WTC11 (cell line): ENCODE results near the gene TNIK.

Source experiments
- CTCF ChIP-seq: fragments of 200-600 bp; IDR thresholded peaks from 2 replicates; pipeline ENCODE4 v1.8.0; 2022; ENCODE audit warnings: antibody characterized with exemption
- EMX1 ChIP-seq: fragments of 250-450 bp; sonication (Bioruptor Pico); IDR thresholded peaks from 2 replicates; pipeline ENCODE4 v1.8.0; 2021; ENCODE audit warnings: mild to moderate bottlenecking
- JUN ChIP-seq: sonication (generic); formaldehyde crosslinking; IDR thresholded peaks from 2 replicates; pipeline ENCODE4 v1.8.0; 2023; ENCODE audit warnings: mild to moderate bottlenecking, missing genetic modification reagents
- MAX ChIP-seq: sonication (generic); formaldehyde crosslinking; IDR thresholded peaks from 2 replicates; pipeline ENCODE4 v1.8.0; 2022; ENCODE audit warnings: mild to moderate bottlenecking, missing genetic modification reagents
- MLX ChIP-seq: sonication (generic); formaldehyde crosslinking; IDR thresholded peaks from 2 replicates; pipeline ENCODE4 v1.8.1; 2023; ENCODE audit warnings: mild to moderate bottlenecking, missing genetic modification reagents, moderate library complexity
- NFATC4 ChIP-seq: fragments of 250-450 bp; sonication (Bioruptor Pico); IDR thresholded peaks from 2 replicates; pipeline ENCODE4 v1.9.0; 2021; ENCODE audit warnings: mild to moderate bottlenecking
- NFYB ChIP-seq: sonication (generic); formaldehyde crosslinking; conservative IDR thresholded peaks from 2 replicates; pipeline ENCODE4 v1.8.0; 2022; ENCODE audit warnings: low read depth, missing genetic modification reagents
- RORB ChIP-seq: fragments of 250-450 bp; sonication (Bioruptor Pico); IDR thresholded peaks from 2 replicates; pipeline ENCODE4 v1.9.0; 2021; ENCODE audit warnings: mild to moderate bottlenecking
- TEAD1 ChIP-seq: sonication (generic); formaldehyde crosslinking; IDR thresholded peaks from 2 replicates; pipeline ENCODE4 v1.8.0; 2022; ENCODE audit warnings: mild to moderate bottlenecking, missing genetic modification reagents
- TP53 ChIP-seq: sonication (generic); formaldehyde crosslinking; IDR thresholded peaks from 2 replicates; pipeline ENCODE4 v1.8.1; 2023; ENCODE audit warnings: mild to moderate bottlenecking, missing genetic modification reagents
- USF1 ChIP-seq: sonication (generic); formaldehyde crosslinking; IDR thresholded peaks from 2 replicates; pipeline ENCODE4 v1.8.0; 2022; ENCODE audit warnings: mild to moderate bottlenecking, missing genetic modification reagents
- ZNF671 ChIP-seq: fragments of 250-450 bp; sonication (Bioruptor Pico); IDR thresholded peaks from 2 replicates; pipeline ENCODE4 v1.8.0; 2021; ENCODE audit warnings: mild to moderate bottlenecking

- TF ChIP-seq CTCF: no peak
- no peak for TF ChIP-seq MAX
- TF ChIP-seq EMX1: no peak
- no peak for TF ChIP-seq TEAD1 (CRISPR knock-in tag)
- TF ChIP-seq USF1: no peak
- no peak for TF ChIP-seq TP53 (CRISPR knock-in tag)
- no peak for TF ChIP-seq NFYB
- no peak for TF ChIP-seq NFATC4 (CRISPR knock-in tag)
- no peak for TF ChIP-seq RORB (CRISPR knock-in tag)
- TF ChIP-seq JUN (CRISPR knock-in tag): no peak
- no peak for TF ChIP-seq MLX
- no peak for TF ChIP-seq ZNF671 (CRISPR knock-in tag)
Observed at GRCh38 chr3:171491361-171491760, 31.2 kb upstream of the TNIK start.
